Neutrophil (primary cell): ENCODE data around the gene CRADD.

Experiments
- H3K27ac ChIP-seq: fragments of 200-600 bp; sonication (generic); 2 replicates; pipeline ENCODE4 v1.5.1; 2016; ENCODE audit warnings: mild to moderate bottlenecking, moderate library complexity
- H3K27me3 ChIP-seq: fragments of 200-600 bp; sonication (generic); 2 replicates; pipeline ENCODE4 v1.6.0; 2016; ENCODE audit warnings: mild to moderate bottlenecking
- H3K36me3 ChIP-seq: fragments of 200-600 bp; sonication (generic); 2 replicates; pipeline ENCODE4 v1.5.1; 2017
- H3K4me1 ChIP-seq, 2 experiments: fragments of 200-600 bp in 1 of 2; sonication (generic) in 1 of 2; 1 replicate in 1 of 2; 2 replicates in 1 of 2; pipeline versions ENCODE4 v1.5.1 to v1.6.1; 2013 to 2016; ENCODE audit warnings: low read depth in 1 of 2, low read length in 1 of 2, mild to moderate bottlenecking in 1 of 2, moderate library complexity in 1 of 2; ENCODE audit not compliant: control insufficient read depth in 1 of 2, insufficient read depth in 1 of 2
- H3K4me3 ChIP-seq, 2 experiments: fragments of 200-600 bp in 1 of 2; sonication (generic) in 1 of 2; 1 replicate in 1 of 2; 2 replicates in 1 of 2; pipeline ENCODE4 v1.5.1; 2013 to 2016; ENCODE audit warnings: low read depth in 1 of 2, low read length in 1 of 2, mild to moderate bottlenecking in 1 of 2, moderate library complexity in 1 of 2
- H3K9me3 ChIP-seq: fragments of 200-600 bp; sonication (generic); 2 replicates; pipeline ENCODE4 v1.5.1; 2016
- CTCF ChIP-seq: fragments of 200-600 bp; sonication (generic); IDR thresholded peaks from 2 replicates; pipeline ENCODE4 v1.5.1; 2016; ENCODE audit warnings: antibody characterized with exemption

The CRADD gene

GRCh38 chr12:93757792-93758694, 80.9 kb downstream of the CRADD start:
- no peaks in the 10 kb centered on the region for H3K36me3 ChIP-seq
- no peak overlapping the region for H3K27ac ChIP-seq
- no peaks in the 10 kb centered on the region for H3K27me3 ChIP-seq
- H3K4me3 ChIP-seq, result no peak overlapping the region
- no peak for TF ChIP-seq CTCF
- H3K9me3 ChIP-seq, result no peaks in the 10 kb centered on the region
- peaks cover 0 to 4% of the 10 kb centered on the region in 2 experiments for H3K4me1 ChIP-seq

- Histone ChIP-seq H3K4me1 (peaks cover 0 to 4% of the 10 kb centered on the region in 2 experiments), H3K27ac (no peak overlapping the region)
- TF ChIP-seq CTCF, result no peak
Measured at GRCh38 chr12:93758801-93759373, 81.7 kb downstream of the CRADD start.

GRCh38 chr12:93759512-93760081, 82.4 kb downstream of the CRADD start:
- no peak for TF ChIP-seq CTCF
- Histone ChIP-seq H3K27ac (no peak overlapping the region), H3K4me3 (no peak overlapping the region), H3K27me3 (no peaks in the 10 kb centered on the region), H3K4me1 (peaks cover 0 to 4% of the 10 kb centered on the region in 2 experiments), H3K36me3 (no peaks in the 10 kb centered on the region), H3K9me3 (no peaks in the 10 kb centered on the region)

More at GRCh38 chr12:93758801-93759373, 81.7 kb downstream of the CRADD start:
- H3K36me3 ChIP-seq, result no peaks in the 10 kb centered on the region
- no peak overlapping the region for H3K4me3 ChIP-seq
- H3K9me3 ChIP-seq, result no peaks in the 10 kb centered on the region
- H3K27me3 ChIP-seq, result no peaks in the 10 kb centered on the region

GRCh38 chr12:93760275-93760875, 83.2 kb downstream of the CRADD start:
- H3K4me1 ChIP-seq, result peaks cover 0 to 4% of the 10 kb centered on the region in 2 experiments
- TF ChIP-seq CTCF, result no peak
- no peaks in the 10 kb centered on the region for H3K9me3 ChIP-seq

GRCh38 chr12:93762059-93762719, 85.0 kb downstream of the CRADD start:
- no peak for TF ChIP-seq CTCF
- no peaks in the 10 kb centered on the region for H3K27me3 ChIP-seq
- no peak overlapping the region for H3K4me3 ChIP-seq
- no peaks in the 10 kb centered on the region for H3K36me3 ChIP-seq
- H3K4me1 ChIP-seq, result peaks cover 0 to 4% of the 10 kb centered on the region in 2 experiments
- H3K9me3 ChIP-seq, result no peaks in the 10 kb centered on the region
- H3K27ac ChIP-seq, result no peak overlapping the region

More at GRCh38 chr12:93760275-93760875, 83.2 kb downstream of the CRADD start:
- H3K27ac ChIP-seq, result no peak overlapping the region
- H3K27me3 ChIP-seq, result no peaks in the 10 kb centered on the region
- no peak overlapping the region for H3K4me3 ChIP-seq
- H3K36me3 ChIP-seq, result no peaks in the 10 kb centered on the region
